Nephron (organoid): ENCODE results near the gene EIF5B.
"Not testable (repeated sequence)": the region's sequence is repeated elsewhere in the genome, so short reads cannot be mapped to it uniquely, and the experiment has no call there.

ENCODE experiments used
- H3K27ac Mint-ChIP-seq, 3 experiments: 2 replicates each; pipeline ENCODE4 v1.8.0; 2020; ENCODE audit warnings: mixed read lengths in 3 of 3, mild to moderate bottlenecking in 2 of 3, moderate library complexity in 1 of 3
- H3K27me3 Mint-ChIP-seq: 2 replicates; pipeline ENCODE4 v1.8.0; 2021; ENCODE audit warnings: low read depth, mild to moderate bottlenecking, moderate library complexity, mixed read lengths
- H3K36me3 Mint-ChIP-seq: 2 replicates; pipeline ENCODE4 v1.8.0; 2020; ENCODE audit warnings: low read depth, mixed read lengths
- H3K4me1 Mint-ChIP-seq: 2 replicates; pipeline ENCODE4 v1.8.0; 2020; ENCODE audit warnings: mixed read lengths
- H3K4me3 Mint-ChIP-seq, 3 experiments: 2 replicates each; pipeline ENCODE4 v1.8.0; 2020; ENCODE audit warnings: mild to moderate bottlenecking in 3 of 3, mixed read lengths in 3 of 3, moderate library complexity in 2 of 3
- H3K9me3 Mint-ChIP-seq: 2 replicates; pipeline ENCODE4 v1.8.0; 2020; ENCODE audit warnings: mixed read lengths
- TF ChIP-seq, protein P1 (sequence below), 3 experiments: fragments of 200-600 bp; sonication (generic); IDR thresholded peaks; one replicate each; pipeline ENCODE4 v1.5.0; 2021; ENCODE audit warnings: antibody characterized with exemption in 3 of 3; ENCODE audit not compliant: unreplicated experiment in 3 of 3

The EIF5B gene

DNA sequence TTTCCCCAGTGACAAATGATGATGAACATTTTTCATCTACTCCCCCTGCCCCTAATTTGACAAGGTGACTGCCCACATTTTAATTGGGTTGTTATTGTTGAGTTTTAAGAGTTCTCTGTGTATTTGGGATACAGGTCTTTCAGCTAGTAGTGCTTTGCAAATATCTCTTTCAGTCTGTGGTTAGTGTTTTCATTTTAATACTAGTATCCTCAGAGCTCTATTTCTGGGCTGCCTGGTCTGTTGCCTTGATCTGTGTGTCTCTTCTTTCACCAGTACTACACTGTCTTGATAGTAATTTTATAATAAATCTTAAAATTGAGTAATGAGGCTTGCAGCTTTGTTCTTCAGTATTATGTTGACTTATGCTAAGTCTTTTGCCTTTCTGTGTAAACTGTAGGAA, 19.7 kb downstream of the EIF5B start:
- no peak overlapping the region for H3K4me3 Mint-ChIP-seq
- TF ChIP-seq, protein P1, sequence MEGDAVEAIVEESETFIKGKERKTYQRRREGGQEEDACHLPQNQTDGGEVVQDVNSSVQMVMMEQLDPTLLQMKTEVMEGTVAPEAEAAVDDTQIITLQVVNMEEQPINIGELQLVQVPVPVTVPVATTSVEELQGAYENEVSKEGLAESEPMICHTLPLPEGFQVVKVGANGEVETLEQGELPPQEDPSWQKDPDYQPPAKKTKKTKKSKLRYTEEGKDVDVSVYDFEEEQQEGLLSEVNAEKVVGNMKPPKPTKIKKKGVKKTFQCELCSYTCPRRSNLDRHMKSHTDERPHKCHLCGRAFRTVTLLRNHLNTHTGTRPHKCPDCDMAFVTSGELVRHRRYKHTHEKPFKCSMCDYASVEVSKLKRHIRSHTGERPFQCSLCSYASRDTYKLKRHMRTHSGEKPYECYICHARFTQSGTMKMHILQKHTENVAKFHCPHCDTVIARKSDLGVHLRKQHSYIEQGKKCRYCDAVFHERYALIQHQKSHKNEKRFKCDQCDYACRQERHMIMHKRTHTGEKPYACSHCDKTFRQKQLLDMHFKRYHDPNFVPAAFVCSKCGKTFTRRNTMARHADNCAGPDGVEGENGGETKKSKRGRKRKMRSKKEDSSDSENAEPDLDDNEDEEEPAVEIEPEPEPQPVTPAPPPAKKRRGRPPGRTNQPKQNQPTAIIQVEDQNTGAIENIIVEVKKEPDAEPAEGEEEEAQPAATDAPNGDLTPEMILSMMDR (IDR thresholded peaks at IDR 0.05; ENCODE audit: unreplicated experiment in 3 of 3): no peak
- H3K27ac Mint-ChIP-seq: no peak overlapping the region
- no peaks in the 10 kb centered on the region for H3K4me1 Mint-ChIP-seq
- peaks cover 15% of the 10 kb centered on the region for H3K36me3 Mint-ChIP-seq
- no peaks in the 10 kb centered on the region for H3K9me3 Mint-ChIP-seq
- H3K27me3 Mint-ChIP-seq: no peaks in the 10 kb centered on the region

DNA sequence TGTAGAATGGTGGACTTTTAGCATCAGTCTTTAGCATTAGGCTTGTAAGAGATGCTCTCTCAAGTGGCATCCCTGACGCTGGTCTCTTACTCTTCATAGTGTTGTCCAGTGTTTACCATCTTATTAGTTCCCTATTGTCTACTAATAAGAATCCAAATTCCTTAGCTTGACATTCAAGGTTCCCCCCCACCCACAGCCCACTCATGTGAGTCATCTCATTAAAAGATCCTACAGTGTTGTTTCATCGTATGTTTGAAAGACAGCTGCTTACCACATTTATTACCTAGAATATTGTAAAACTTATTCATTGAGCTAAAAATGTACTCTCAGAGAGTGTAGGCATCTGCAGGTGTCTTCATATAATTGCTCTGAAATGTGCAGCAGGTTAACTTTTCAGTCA, 28.5 kb downstream of the EIF5B start:
- Mint-ChIP-seq H3K27ac (no peak overlapping the region), H3K4me3 (no peak overlapping the region), H3K36me3 (peaks cover 57% of the 10 kb centered on the region), H3K27me3 (no peaks in the 10 kb centered on the region), H3K9me3 (no peaks in the 10 kb centered on the region), H3K4me1 (no peaks in the 10 kb centered on the region)
- TF ChIP-seq, protein P1 (IDR thresholded peaks at IDR 0.05; ENCODE audit: unreplicated experiment in 3 of 3): no peak

DNA sequence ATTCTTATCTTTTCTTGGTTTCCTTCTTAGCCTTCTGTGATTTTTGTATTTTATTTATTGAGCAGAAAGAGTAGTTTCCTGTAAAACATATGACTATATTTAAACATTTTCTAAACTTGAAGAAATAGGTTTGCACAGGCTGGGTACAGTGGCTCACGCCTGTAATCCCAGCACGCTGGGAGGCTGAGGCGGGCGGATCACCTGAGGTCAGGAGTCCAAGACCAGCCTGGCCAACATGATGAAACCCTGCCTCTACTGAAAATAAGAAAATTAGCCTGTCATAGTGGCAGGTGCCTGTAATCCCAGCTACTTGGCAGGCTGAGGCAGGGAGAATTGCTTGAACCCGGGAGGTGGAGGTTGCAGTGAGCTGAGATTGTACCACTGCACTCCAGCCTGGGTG, 31.7 kb downstream of the EIF5B start:
- H3K27ac Mint-ChIP-seq, H3K4me1 Mint-ChIP-seq, H3K9me3 Mint-ChIP-seq, H3K27me3 Mint-ChIP-seq, H3K4me3 Mint-ChIP-seq: not testable (repeated sequence)
- H3K36me3 Mint-ChIP-seq: peaks cover 69% of the 10 kb centered on the region

DNA sequence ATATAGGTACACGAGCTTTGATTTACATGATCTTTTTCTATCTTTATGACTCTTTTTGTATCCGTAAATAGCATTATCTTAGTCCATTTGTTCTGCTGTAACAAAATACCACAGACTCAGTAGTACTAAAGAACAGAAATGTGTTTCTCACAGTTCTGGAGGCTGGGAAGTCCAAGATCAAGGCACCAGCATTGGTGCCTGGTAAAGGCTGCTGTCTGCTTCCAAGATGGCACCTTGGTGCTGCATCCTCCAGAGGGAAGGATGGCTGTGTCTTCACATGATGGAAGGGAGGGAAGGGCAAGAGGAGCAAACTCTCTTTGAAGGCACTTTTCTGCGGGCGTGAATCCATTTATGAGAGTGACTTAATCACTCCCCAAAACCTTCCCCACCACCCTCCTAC, 36.0 kb downstream of the EIF5B start:
- Mint-ChIP-seq H3K36me3 (peaks cover 84% of the 10 kb centered on the region), H3K4me3 (no peak overlapping the region), H3K4me1 (no peaks in the 10 kb centered on the region), H3K27ac (no peak overlapping the region), H3K27me3 (no peaks in the 10 kb centered on the region), H3K9me3 (peaks cover 13% of the 10 kb centered on the region)
- TF ChIP-seq, protein P1 (IDR thresholded peaks at IDR 0.05; ENCODE audit: unreplicated experiment in 3 of 3): no peak

DNA sequence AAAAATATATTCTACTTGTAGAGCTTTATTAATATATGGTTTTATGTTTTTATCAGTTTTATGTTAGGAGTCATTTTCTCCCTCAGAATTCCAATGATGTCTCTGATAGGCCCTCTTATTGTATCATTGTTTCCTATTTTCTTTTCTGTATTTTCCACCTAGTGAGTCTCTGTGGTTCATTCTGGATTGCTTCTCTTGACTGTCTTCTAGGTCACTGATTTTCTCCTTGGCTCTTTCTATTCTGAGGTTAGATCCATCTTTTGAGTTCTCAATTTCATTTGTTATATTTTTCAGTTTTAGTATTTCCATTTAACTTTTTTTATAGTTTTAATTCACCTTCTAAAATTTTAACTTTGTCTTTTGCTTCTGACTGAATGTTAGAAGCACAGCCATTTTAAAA, 37.6 kb downstream of the EIF5B start:
- TF ChIP-seq, protein P1 (IDR thresholded peaks at IDR 0.05; ENCODE audit: unreplicated experiment in 3 of 3): no peak
- Mint-ChIP-seq H3K27me3 (no peaks in the 10 kb centered on the region), H3K9me3 (peaks cover 13% of the 10 kb centered on the region), H3K4me3 (no peak overlapping the region), H3K4me1 (no peaks in the 10 kb centered on the region), H3K36me3 (peaks cover 87% of the 10 kb centered on the region), H3K27ac (no peak overlapping the region)

DNA sequence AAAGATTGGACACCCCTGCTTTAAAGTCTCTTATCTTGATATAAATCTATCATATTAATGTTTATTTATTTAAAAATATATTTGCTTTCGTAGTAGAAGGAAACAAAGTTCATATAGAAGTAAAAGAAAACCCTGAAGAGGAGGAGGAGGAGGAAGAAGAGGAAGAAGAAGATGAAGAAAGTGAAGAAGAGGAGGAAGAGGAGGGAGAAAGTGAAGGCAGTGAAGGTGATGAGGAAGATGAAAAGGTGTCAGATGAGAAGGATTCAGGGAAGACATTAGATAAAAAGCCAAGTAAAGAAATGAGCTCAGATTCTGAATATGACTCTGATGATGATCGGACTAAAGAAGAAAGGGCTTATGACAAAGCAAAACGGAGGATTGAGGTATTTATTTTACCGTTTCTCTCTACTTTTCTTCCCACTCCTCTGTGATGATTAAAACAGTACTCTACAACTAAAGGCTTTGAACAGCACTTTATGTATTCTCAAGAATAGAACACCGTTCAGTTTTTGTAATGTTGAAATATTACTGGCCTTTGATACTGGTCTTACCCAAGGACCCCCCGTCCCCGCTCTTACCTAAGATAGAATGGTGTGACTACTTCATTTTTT, 39.2 kb downstream of the EIF5B start:
- Mint-ChIP-seq H3K36me3 (peaks cover 93% of the 10 kb centered on the region), H3K9me3 (peaks cover 13% of the 10 kb centered on the region), H3K4me3 (no peak overlapping the region), H3K27me3 (no peaks in the 10 kb centered on the region), H3K4me1 (no peaks in the 10 kb centered on the region), H3K27ac (no peak overlapping the region)
- TF ChIP-seq, protein P1 (IDR thresholded peaks at IDR 0.05; ENCODE audit: unreplicated experiment in 3 of 3): no peak
